Activated CD8-positive, alpha-beta memory T cell treated with anti-CD3 and anti-CD28 coated beads, Interleukin-2, amount 50 U/mL, for 48 hours (primary cell): ENCODE data around the gene TBX10.
A peak's percentile ranks its signal among the peaks of the same experiment; 100 is the strongest.
"Not testable (repeated sequence)": the region's sequence is repeated elsewhere in the genome, so short reads cannot be mapped to it uniquely, and the experiment has no call there.

ENCODE experiments used
- DNase-seq: peaks from one replicate; pipeline ENCODE4 v3.0.0-alpha.2; 2020

The TBX10 gene

GRCh38 chr11:67664213-67664585, 24.6 kb upstream of the TBX10 start:
- DNase-seq: no peak

- DNase-seq: no peak
These were observed 24.1 kb upstream of the TBX10 start for GRCh38 chr11:67663532-67664212.

- DNase-seq: no peak
These were observed 23.4 kb upstream of the TBX10 start for GRCh38 chr11:67662835-67663531.

GRCh38 chr11:67662142-67662834, 22.7 kb upstream of the TBX10 start:
- no peak for DNase-seq

GRCh38 chr11:67660752-67661151, 21.2 kb upstream of the TBX10 start:
- not testable (repeated sequence) for DNase-seq

GRCh38 chr11:67659651-67660165, 20.1 kb upstream of the TBX10 start:
- DNase-seq: not testable (repeated sequence)

GRCh38 chr11:67657300-67657699, 17.7 kb upstream of the TBX10 start:
- no peak for DNase-seq

GRCh38 chr11:67656278-67656922, 16.8 kb upstream of the TBX10 start:
- DNase-seq: no peak

- peak; percentile 22 for DNase-seq
These were observed 14.7 kb upstream of the TBX10 start for GRCh38 chr11:67654225-67654624.

- no peak for DNase-seq
These were observed 13.6 kb upstream of the TBX10 start for GRCh38 chr11:67652965-67653845.

- DNase-seq: no peak
These were observed 12.6 kb upstream of the TBX10 start for GRCh38 chr11:67651976-67652781.

- no peak for DNase-seq
These were observed 10.3 kb upstream of the TBX10 start for GRCh38 chr11:67649634-67650510.

- no peak for DNase-seq
These were observed 9.4 kb upstream of the TBX10 start for GRCh38 chr11:67648796-67649613.

- DNase-seq: peak; percentile 74
These were observed 8.7 kb upstream of the TBX10 start for GRCh38 chr11:67648140-67648795.

- no peak for DNase-seq
These were observed 7.9 kb upstream of the TBX10 start for GRCh38 chr11:67647471-67647870.

- DNase-seq: no peak
These were observed 7.2 kb upstream of the TBX10 start for GRCh38 chr11:67646535-67647336.

GRCh38 chr11:67645521-67646461, 6.2 kb upstream of the TBX10 start:
- DNase-seq: no peak
